Kidney (tissue), 14 donors: ENCODE results near the gene U2AF1L4. TPM values are rescaled to one million over a fixed set of nuclear protein-coding genes. Genes with fewer than 3 reads are reported as not detected.

Source experiments
- DNase-seq, 5 donors: peaks; one replicate each; pipeline ENCODE4 v3.0.0-alpha.2; 2013 to 2020
- FAIRE-seq: peaks from 2 replicates; lab custom pipeline; 2012; peaks lifted over from hg19 to GRCh38; lab: Jason Lieb, UNC
- H3K27ac ChIP-seq, 2 donors: one replicate each; pipeline ENCODE4 v1.7.0; 2013; ENCODE audit warnings: low read depth in 2 of 2, low read length in 2 of 2, inconsistent platforms in 1 of 2
- H3K27me3 ChIP-seq: one replicate; pipeline ENCODE4 v1.7.1; 2013; ENCODE audit warnings: low read length, inconsistent platforms; ENCODE audit not compliant: control insufficient read depth, insufficient read depth
- H3K36me3 ChIP-seq, 3 donors: one replicate each; pipeline versions ENCODE4 v1.7.0 to v1.7.1; 2013; ENCODE audit warnings: low read length in 3 of 3, control low read depth in 1 of 3, inconsistent platforms in 1 of 3; ENCODE audit not compliant: insufficient read depth in 3 of 3, control insufficient read depth in 2 of 3
- H3K4me1 ChIP-seq, 3 donors: one replicate each; pipeline versions ENCODE4 v1.7.0 to v1.7.1; 2013; ENCODE audit warnings: low read length in 3 of 3, inconsistent platforms in 1 of 3, low read depth in 1 of 3; ENCODE audit not compliant: control insufficient read depth in 2 of 3, insufficient read depth in 2 of 3
- H3K4me3 ChIP-seq, 3 donors: one replicate each; pipeline versions ENCODE4 v1.7.0 to v1.8.1; 2013; ENCODE audit warnings: low read length in 3 of 3, control low read depth in 1 of 3, inconsistent platforms in 1 of 3
- H3K9ac ChIP-seq, 3 donors: one replicate each; pipeline versions ENCODE4 v1.7.0 to v1.7.1; 2013; ENCODE audit warnings: low read length in 3 of 3, control low read depth in 1 of 3, inconsistent platforms in 1 of 3
- H3K9me3 ChIP-seq, 3 donors: one replicate each; pipeline versions ENCODE4 v1.7.0 to v1.7.1; 2013; ENCODE audit warnings: low read length in 3 of 3, control low read depth in 1 of 3, inconsistent platforms in 1 of 3; ENCODE audit not compliant: control insufficient read depth in 2 of 3, insufficient read depth in 1 of 3
- intact Hi-C: fragments of 100-400 bp; cut with DNase I; formaldehyde crosslinking; loops from one replicate; pipeline ENCODE4 v1.11.1; 2022
- polyA plus RNA-seq: library from polyadenylated mRNA; stranded (reverse); fragments of 350-450 nt; fragmentation: Illumina TruSeq; extraction: RNeasy Lipid Tissue Mini Kit (QIAGEN cat#74804); gene quantifications from one replicate; pipeline ENCODE4 v1.2.3, GENCODE V29; 2014; ENCODE audit warnings: low read depth, low replicate concordance; ENCODE audit not compliant: insufficient read depth
- total RNA-seq: library from RNA; stranded (reverse); fragmentation: NEBNext Ultra II Directional; extraction: Animal tissue kit (Norgen Biotek cat#: 25700); gene quantifications from one replicate; pipeline ENCODE4 v1.2.1, GENCODE V29; 2021
- TF ChIP-seq, protein P1 (sequence below): IDR thresholded peaks from 3 replicates; pipeline ENCODE4 v1.5.1; 2012; ENCODE audit warnings: mild to moderate bottlenecking, moderate library complexity, borderline replicate concordance; ENCODE audit not compliant: insufficient read depth; ENCODE audit errors: extremely low read depth
- donor health status: control.
- donor health status: control.
- donor health status: control.
- donor health status: control.
- donor health status: control.
- donor health status: DM: yes; HTN: yes; CAD: no.
- donor health status: Normal renal cell carcinoma (clear cell type).

Gene U2AF1L4
- total and polyA plus RNA-seq, 2 donors from 2014 or later, result 27.4 to 47.7 TPM

DNA sequence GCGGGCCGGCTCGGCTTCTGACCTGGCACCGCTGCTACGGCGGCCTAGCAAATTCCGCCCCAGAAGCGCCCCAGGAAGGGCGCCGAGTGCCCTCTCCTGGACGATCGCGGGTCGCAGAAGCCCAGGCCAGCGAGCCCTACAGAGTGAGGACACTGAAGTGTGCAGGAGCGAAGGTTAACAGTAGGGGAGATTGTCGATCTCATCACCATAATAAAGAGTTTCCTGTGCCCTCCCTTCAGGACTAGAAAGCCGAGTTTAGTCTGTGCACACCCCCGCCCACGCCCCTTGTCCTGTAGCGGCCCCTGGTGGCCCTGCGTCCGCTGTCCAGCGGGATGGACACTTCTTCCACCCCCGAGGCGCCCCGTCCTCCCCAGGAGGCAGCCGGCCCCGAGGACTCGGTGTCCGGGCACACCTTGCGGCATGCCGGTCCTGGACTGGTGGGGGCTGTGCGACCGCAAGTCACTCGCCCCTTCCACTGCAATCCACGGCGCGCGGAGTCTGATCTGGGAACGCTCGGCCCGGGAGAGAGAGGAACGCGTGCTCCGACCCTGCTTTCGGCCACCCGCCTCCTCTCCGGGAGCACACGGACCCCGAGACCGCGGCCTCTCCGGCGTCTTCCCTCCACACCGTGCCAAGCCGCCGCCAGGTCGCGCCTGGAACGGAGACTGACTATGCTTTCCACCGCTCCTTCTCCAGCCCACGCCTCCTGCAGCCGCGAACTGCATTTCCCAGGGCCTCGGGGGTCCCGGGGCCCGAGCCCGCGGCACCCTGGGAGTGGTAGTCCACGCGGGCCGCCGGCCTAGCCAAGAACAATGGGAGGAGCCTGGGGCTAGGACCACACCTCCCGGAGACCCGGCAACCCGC is 28.2 kb downstream of the U2AF1L4 start:
- Histone ChIP-seq H3K9me3 (no peaks in the 10 kb centered on the region), H3K4me3 (peak overlapping the region; percentile 72 to 87 (median 76)), H3K4me1 (peaks cover 0 to 15% (median 0%) of the 10 kb centered on the region in 3 donors), H3K9ac (peak overlapping the region; percentile 38 to 71 (median 68)), H3K27me3 (no peaks in the 10 kb centered on the region), H3K27ac (peak overlapping the region; percentile 79 to 84), H3K36me3 (peaks cover 0 to 12% (median 2%) of the 10 kb centered on the region in 3 donors)
- DNase-seq (peak; percentile 89 to 99 (median 93)), FAIRE-seq (no peak)
- intact Hi-C loops, result no loop called here
- TF ChIP-seq, protein P1, sequence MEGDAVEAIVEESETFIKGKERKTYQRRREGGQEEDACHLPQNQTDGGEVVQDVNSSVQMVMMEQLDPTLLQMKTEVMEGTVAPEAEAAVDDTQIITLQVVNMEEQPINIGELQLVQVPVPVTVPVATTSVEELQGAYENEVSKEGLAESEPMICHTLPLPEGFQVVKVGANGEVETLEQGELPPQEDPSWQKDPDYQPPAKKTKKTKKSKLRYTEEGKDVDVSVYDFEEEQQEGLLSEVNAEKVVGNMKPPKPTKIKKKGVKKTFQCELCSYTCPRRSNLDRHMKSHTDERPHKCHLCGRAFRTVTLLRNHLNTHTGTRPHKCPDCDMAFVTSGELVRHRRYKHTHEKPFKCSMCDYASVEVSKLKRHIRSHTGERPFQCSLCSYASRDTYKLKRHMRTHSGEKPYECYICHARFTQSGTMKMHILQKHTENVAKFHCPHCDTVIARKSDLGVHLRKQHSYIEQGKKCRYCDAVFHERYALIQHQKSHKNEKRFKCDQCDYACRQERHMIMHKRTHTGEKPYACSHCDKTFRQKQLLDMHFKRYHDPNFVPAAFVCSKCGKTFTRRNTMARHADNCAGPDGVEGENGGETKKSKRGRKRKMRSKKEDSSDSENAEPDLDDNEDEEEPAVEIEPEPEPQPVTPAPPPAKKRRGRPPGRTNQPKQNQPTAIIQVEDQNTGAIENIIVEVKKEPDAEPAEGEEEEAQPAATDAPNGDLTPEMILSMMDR, result peak; percentile 74

DNA sequence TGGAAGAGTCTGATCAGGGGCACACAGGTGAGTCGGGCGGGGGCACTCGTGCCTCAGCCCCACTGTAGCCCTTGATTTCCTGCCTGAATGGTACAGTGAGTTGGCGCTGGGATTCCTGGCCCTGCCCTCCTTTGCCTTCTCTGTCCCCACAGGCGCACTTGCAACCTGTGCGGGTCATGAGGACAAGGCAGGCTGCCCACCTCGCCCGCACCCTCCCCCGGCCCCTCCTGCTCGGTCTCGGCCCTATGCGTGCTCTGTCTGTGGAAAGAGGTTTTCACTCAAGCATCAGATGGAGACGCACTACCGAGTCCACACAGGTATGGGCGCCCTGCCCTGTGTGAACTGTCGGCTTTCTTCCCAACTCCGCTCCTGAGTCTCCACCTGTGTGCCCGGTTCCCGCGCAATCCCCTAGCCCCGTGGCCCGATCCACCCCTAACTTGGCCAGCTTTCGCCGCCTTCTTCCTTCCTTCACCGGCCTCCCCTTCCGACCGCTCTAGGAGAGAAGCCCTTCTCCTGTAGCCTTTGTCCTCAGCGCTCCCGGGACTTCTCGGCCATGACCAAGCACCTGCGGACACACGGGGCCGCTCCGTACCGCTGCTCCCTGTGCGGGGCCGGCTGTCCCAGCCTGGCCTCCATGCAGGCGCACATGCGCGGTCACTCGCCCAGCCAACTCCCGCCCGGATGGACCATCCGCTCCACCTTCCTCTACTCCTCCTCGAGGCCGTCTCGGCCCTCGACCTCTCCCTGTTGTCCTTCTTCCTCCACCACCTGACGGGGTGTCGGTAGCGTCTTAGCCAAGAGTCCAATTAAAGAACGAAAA is 29.0 kb downstream of the U2AF1L4 start:
- peak in 4 of 5 donors; percentile 29 to 90 (median 70) for DNase-seq
- TF ChIP-seq, protein P1, result no peak
- H3K9me3 ChIP-seq, result no peaks in the 10 kb centered on the region
- FAIRE-seq, result no peak
- peak overlapping the region; percentile 54 to 87 (median 67) for H3K4me3 ChIP-seq
- H3K36me3 ChIP-seq, result peaks cover 0 to 5% (median 0%) of the 10 kb centered on the region in 3 donors
- H3K27ac ChIP-seq, result peak overlapping the region; percentile 79 to 84
- H3K27me3 ChIP-seq, result no peaks in the 10 kb centered on the region
- intact Hi-C loops, result no loop called here
- H3K4me1 ChIP-seq, result peaks cover 0 to 15% (median 0%) of the 10 kb centered on the region in 3 donors
- H3K9ac ChIP-seq, result peak overlapping the region; percentile 15 to 80 (median 68)

DNA sequence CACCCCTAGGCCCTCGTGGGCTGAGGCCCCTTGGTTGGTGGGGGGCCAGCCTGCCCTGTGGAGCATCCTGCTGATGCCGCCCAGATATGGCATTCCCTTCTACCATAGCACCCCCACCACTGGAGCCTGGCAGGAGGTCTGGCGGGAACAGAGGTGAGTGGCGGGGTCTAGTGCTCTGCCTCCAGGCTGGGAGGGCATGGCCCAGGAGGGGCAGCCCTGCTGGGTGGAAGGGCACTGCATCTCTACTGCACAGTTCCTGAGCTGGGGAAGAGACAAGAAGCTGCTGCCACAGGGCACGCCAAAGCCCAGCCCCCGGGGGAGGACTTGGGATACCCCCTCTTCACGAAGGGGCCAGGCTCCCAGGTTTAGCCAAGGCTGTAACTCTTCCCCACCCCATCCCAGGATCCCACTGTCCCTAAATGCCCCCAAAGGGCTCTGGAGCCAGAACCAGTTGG is 29.8 kb downstream of the U2AF1L4 start:
- H3K4me1 ChIP-seq, result peaks cover 0 to 15% (median 0%) of the 10 kb centered on the region in 3 donors
- H3K4me3 ChIP-seq, result peak overlapping the region in 1 of 3 donors; percentile 87
- no peak overlapping the region for H3K27ac ChIP-seq
- FAIRE-seq, result no peak
- TF ChIP-seq, protein P1, result no peak
- H3K27me3 ChIP-seq, result no peaks in the 10 kb centered on the region
- peaks cover 0 to 4% (median 0%) of the 10 kb centered on the region in 3 donors for H3K36me3 ChIP-seq
- intact Hi-C loops, result no loop called here
- H3K9me3 ChIP-seq, result no peaks in the 10 kb centered on the region
- DNase-seq, result peak in 2 of 5 donors; percentile 62 to 79
- peak overlapping the region in 2 of 3 donors; percentile 68 to 80 for H3K9ac ChIP-seq
